ENCODE results near the gene GASK1A. TPM values are rescaled to one million over a fixed set of nuclear protein-coding genes. Genes with fewer than 3 reads are reported as not detected.

The GASK1A gene
- total RNA-seq, 1 donor from 2014 or later: not detected

- no peaks in the 10 kb centered on the region for H3K9me3 Mint-ChIP-seq (ENCODE audit: unreplicated experiment)
- H3K36me3 Mint-ChIP-seq (ENCODE audit: unreplicated experiment): no peaks in the 10 kb centered on the region
- H3K27ac Mint-ChIP-seq (ENCODE audit: unreplicated experiment): no peak overlapping the region
These were observed 22.5 kb downstream of the GASK1A start for GRCh38 chr3:43001556-43002121.

DNA sequence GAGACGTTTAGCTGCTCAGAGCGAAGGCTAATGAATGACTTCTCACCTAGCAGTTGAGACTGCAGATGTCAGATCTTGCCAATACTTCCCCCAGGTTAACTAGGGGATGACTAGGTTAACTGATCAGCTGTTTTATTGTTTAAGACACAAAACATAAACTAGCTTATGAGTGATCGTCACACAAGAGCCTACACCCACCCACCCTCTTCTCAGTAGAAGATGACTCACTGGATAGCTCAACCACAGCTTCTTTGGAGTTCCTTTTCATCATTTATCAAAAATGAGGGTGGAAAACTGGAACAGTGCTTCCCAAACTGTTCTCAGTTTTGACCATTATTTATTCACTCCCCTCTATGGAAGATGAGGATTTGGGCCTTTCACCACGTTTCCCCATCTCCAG, 25.2 kb downstream of the GASK1A start:
- Mint-ChIP-seq H3K9me3 (ENCODE audit: unreplicated experiment) (no peaks in the 10 kb centered on the region), H3K36me3 (ENCODE audit: unreplicated experiment) (no peaks in the 10 kb centered on the region), H3K4me3 (ENCODE audit: unreplicated experiment) (no peak overlapping the region), H3K4me1 (ENCODE audit: unreplicated experiment) (no peaks in the 10 kb centered on the region), H3K27ac (ENCODE audit: unreplicated experiment) (no peak overlapping the region), H3K27me3 (ENCODE audit: unreplicated experiment) (no peaks in the 10 kb centered on the region)
- no peak for DNase-seq (ENCODE audit: extremely low spot score, unreplicated experiment)
- TF ChIP-seq, protein P1, sequence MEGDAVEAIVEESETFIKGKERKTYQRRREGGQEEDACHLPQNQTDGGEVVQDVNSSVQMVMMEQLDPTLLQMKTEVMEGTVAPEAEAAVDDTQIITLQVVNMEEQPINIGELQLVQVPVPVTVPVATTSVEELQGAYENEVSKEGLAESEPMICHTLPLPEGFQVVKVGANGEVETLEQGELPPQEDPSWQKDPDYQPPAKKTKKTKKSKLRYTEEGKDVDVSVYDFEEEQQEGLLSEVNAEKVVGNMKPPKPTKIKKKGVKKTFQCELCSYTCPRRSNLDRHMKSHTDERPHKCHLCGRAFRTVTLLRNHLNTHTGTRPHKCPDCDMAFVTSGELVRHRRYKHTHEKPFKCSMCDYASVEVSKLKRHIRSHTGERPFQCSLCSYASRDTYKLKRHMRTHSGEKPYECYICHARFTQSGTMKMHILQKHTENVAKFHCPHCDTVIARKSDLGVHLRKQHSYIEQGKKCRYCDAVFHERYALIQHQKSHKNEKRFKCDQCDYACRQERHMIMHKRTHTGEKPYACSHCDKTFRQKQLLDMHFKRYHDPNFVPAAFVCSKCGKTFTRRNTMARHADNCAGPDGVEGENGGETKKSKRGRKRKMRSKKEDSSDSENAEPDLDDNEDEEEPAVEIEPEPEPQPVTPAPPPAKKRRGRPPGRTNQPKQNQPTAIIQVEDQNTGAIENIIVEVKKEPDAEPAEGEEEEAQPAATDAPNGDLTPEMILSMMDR (IDR thresholded peaks at IDR 0.05): no peak

More at GRCh38 chr3:43001556-43002121, 22.5 kb downstream of the GASK1A start:
- H3K4me3 Mint-ChIP-seq (ENCODE audit: unreplicated experiment): no peak overlapping the region
- TF ChIP-seq, protein P1 (IDR thresholded peaks at IDR 0.05): no peak
- H3K27me3 Mint-ChIP-seq (ENCODE audit: unreplicated experiment): no peaks in the 10 kb centered on the region
- DNase-seq (ENCODE audit: extremely low spot score, unreplicated experiment): no peak
- no peaks in the 10 kb centered on the region for H3K4me1 Mint-ChIP-seq (ENCODE audit: unreplicated experiment)

DNA sequence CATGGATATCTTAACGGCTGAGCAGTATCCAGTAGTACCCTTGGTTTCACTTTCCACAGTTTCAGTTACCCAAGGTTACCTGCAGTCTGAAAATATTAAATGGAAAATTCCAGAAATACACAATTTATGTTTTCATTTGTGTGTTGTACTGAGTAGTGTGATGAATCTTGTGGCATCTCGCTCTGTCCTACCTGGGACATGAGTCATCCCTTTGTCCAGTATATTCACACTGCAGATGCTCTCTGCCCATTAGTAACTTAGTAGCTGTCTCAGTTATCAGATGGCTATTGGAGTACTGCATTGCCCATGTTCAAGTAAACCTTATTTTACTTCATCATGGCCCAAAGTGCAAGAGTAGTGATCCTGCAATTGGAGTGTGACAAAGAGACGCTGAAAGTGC, 26.1 kb downstream of the GASK1A start:
- Mint-ChIP-seq H3K27me3 (ENCODE audit: unreplicated experiment) (no peaks in the 10 kb centered on the region), H3K4me3 (ENCODE audit: unreplicated experiment) (no peak overlapping the region), H3K36me3 (ENCODE audit: unreplicated experiment) (no peaks in the 10 kb centered on the region), H3K27ac (ENCODE audit: unreplicated experiment) (no peak overlapping the region), H3K4me1 (ENCODE audit: unreplicated experiment) (no peaks in the 10 kb centered on the region), H3K9me3 (ENCODE audit: unreplicated experiment) (no peaks in the 10 kb centered on the region)
- no peak for DNase-seq (ENCODE audit: extremely low spot score, unreplicated experiment)
- TF ChIP-seq, protein P1 (IDR thresholded peaks at IDR 0.05): no peak

GRCh38 chr3:43005981-43006380, 26.9 kb downstream of the GASK1A start:
- H3K27me3 Mint-ChIP-seq (ENCODE audit: unreplicated experiment): no peaks in the 10 kb centered on the region
- no peak overlapping the region for H3K4me3 Mint-ChIP-seq (ENCODE audit: unreplicated experiment)
- TF ChIP-seq, protein P1 (IDR thresholded peaks at IDR 0.05): no peak
- H3K36me3 Mint-ChIP-seq (ENCODE audit: unreplicated experiment): no peaks in the 10 kb centered on the region
- no peaks in the 10 kb centered on the region for H3K9me3 Mint-ChIP-seq (ENCODE audit: unreplicated experiment)
- DNase-seq (ENCODE audit: extremely low spot score, unreplicated experiment): no peak
- H3K27ac Mint-ChIP-seq (ENCODE audit: unreplicated experiment): no peak overlapping the region
- no peaks in the 10 kb centered on the region for H3K4me1 Mint-ChIP-seq (ENCODE audit: unreplicated experiment)

- H3K27me3 Mint-ChIP-seq (ENCODE audit: unreplicated experiment): no peaks in the 10 kb centered on the region
- H3K4me1 Mint-ChIP-seq (ENCODE audit: unreplicated experiment): no peaks in the 10 kb centered on the region
- no peak overlapping the region for H3K4me3 Mint-ChIP-seq (ENCODE audit: unreplicated experiment)
- H3K9me3 Mint-ChIP-seq (ENCODE audit: unreplicated experiment): no peaks in the 10 kb centered on the region
- H3K36me3 Mint-ChIP-seq (ENCODE audit: unreplicated experiment): no peaks in the 10 kb centered on the region
- DNase-seq (ENCODE audit: extremely low spot score, unreplicated experiment): no peak
- TF ChIP-seq, protein P1 (IDR thresholded peaks at IDR 0.05): no peak
- H3K27ac Mint-ChIP-seq (ENCODE audit: unreplicated experiment): no peak overlapping the region
These were observed 27.7 kb downstream of the GASK1A start for GRCh38 chr3:43006825-43007224.
